ENCODE measurements around the gene MUC16.

DNA sequence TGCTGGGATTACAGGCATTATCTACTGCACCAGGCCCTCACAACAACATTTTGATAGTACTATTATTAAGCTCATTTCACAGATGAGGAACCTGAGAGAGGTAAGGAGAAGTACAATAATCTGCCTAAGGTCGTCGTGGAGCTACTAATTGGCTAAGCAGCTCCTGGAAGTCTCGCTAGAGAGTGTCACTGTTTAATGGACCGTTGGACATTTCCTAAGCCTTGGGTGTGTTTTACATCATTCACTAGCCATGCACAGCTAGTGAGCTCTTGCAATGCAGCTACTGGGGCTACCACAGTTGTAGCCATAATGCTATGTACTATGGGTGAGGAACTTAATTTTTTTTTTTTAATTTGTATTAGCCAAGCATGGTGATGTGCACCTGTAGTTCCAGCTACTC lies 42.7 kb upstream of the MUC16 start:
- no peak for TF ChIP-seq REST (IDR thresholded peaks at IDR 0.05; ENCODE audit: insufficient replicate concordance, low read depth)
- TF ChIP-seq, protein P1, sequence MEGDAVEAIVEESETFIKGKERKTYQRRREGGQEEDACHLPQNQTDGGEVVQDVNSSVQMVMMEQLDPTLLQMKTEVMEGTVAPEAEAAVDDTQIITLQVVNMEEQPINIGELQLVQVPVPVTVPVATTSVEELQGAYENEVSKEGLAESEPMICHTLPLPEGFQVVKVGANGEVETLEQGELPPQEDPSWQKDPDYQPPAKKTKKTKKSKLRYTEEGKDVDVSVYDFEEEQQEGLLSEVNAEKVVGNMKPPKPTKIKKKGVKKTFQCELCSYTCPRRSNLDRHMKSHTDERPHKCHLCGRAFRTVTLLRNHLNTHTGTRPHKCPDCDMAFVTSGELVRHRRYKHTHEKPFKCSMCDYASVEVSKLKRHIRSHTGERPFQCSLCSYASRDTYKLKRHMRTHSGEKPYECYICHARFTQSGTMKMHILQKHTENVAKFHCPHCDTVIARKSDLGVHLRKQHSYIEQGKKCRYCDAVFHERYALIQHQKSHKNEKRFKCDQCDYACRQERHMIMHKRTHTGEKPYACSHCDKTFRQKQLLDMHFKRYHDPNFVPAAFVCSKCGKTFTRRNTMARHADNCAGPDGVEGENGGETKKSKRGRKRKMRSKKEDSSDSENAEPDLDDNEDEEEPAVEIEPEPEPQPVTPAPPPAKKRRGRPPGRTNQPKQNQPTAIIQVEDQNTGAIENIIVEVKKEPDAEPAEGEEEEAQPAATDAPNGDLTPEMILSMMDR (IDR thresholded peaks at IDR 0.05; ENCODE audit: insufficient read depth, low read length) = no peak

Measured in HL-60 (cell line).